Ovary (tissue), 9 donors: ENCODE results near the gene TMPRSS7. TPM values are rescaled to one million over a fixed set of nuclear protein-coding genes. Genes with fewer than 3 reads are reported as not detected.
A peak's percentile ranks its signal among the peaks of the same experiment; 100 is the strongest.

Experiments
- DNase-seq, 5 donors: peaks; one replicate each; pipeline ENCODE4 v3.0.0-alpha.2; 2019 to 2020
- H3K27ac ChIP-seq, 2 donors: fragments of 200-600 bp; one replicate each; pipeline versions ENCODE4 v1.5.1 to v1.8.0; 2019 to 2022
- H3K27me3 ChIP-seq: fragments of 200-600 bp; one replicate; pipeline ENCODE4 v1.8.0; 2022
- H3K36me3 ChIP-seq: fragments of 200-600 bp; sonication (generic); one replicate; pipeline ENCODE4 v1.5.1; 2019
- H3K4me1 ChIP-seq: one replicate; pipeline ENCODE4 v1.8.1; 2013; ENCODE audit warnings: mild to moderate bottlenecking, moderate library complexity; ENCODE audit not compliant: insufficient read depth
- H3K4me3 ChIP-seq: fragments of 200-600 bp; sonication (generic); one replicate; pipeline ENCODE4 v1.5.1; 2017
- H3K9me3 ChIP-seq, 2 donors: fragments of 200-600 bp in 1 of 2; sonication (generic) in 1 of 2; one replicate each; pipeline versions ENCODE4 v1.5.1 to v1.8.1; 2013 to 2019; ENCODE audit warnings: mild to moderate bottlenecking in 1 of 2, moderate library complexity in 1 of 2
- CTCF ChIP-seq, 3 donors: fragments of 450-650 bp in 2 of 3; fragments of 200-600 bp in 1 of 3; IDR thresholded peaks; one replicate each; pipeline versions ENCODE4 v1.5.1 to v1.8.0; 2016 to 2022; ENCODE audit warnings: antibody characterized with exemption in 3 of 3, mild to moderate bottlenecking in 1 of 3
- EP300 ChIP-seq: sonication (generic); formaldehyde crosslinking; IDR thresholded peaks from one replicate; pipeline ENCODE4 v1.6.1; 2017; ENCODE audit warnings: antibody characterized with exemption
- POLR2A ChIP-seq: fragments of 450-650 bp; IDR thresholded peaks from one replicate; pipeline ENCODE4 v1.6.1; 2017; ENCODE audit warnings: antibody characterized with exemption, mild to moderate bottlenecking, moderate library complexity
- WGBS, 3 donors: extraction: QIAGEN DNeasy Blood & Tissue Kit in 1 of 3; methylation state at CpG; one replicate each; pipeline versions ENCODE4 v1.1.5 to v1.1.7; 2013 to 2017; 5-methylcytosine and 5-hydroxymethylcytosine counted together
- intact Hi-C, 4 donors: fragments of 100-400 bp; cut with DNase I; formaldehyde crosslinking; loops; one replicate each; pipeline versions ENCODE4 v1.11.0 to v1.15.1; 2022 to 2023
- polyA plus RNA-seq, 2 donors: library from polyadenylated mRNA; stranded (reverse); fragments of 200-250 nt in 1 of 2; fragments of 350-450 nt in 1 of 2; fragmentation: Illumina TruSeq in 1 of 2; extraction: RNeasy Lipid Tissue Mini Kit (QIAGEN cat#74804) in 1 of 2; gene quantifications; one replicate each; pipeline ENCODE4 v1.2.3, GENCODE V29; 2013 to 2014
- total RNA-seq, 7 donors: library from RNA; depleted of rRNA in 2 of 7; stranded (reverse); fragments of >200 nt in 2 of 7; fragmentation: NEBNext Ultra II Directional in 3 of 7; extraction: Animal tissue kit (Norgen Biotek cat#: 25700) in 3 of 7; gene quantifications; one replicate each; pipeline versions ENCODE4 v1.1.0 to v1.2.4, GENCODE V29; 2016 to 2023
- donor health status: DM: no; HTN: no; CAD: no; lungs with moderate emphysema.
- donor health status: DM: no; HTN: no; CAD: no.
- donor health status: Bipolar disorder and iron deficiency.
- donor health status: DM: yes; HTN: yes; CAD: no.
- donor health status: DM: no; HTN: no; CAD: no.
- donor health status: DM: yes; HTN: yes; CAD: no.

The TMPRSS7 gene
- total and polyA plus RNA-seq, 9 donors = 0.34 TPM; not detected in 8

- Histone ChIP-seq H3K4me3 (peak within 1 kb of the TSS; percentile 30), H3K36me3 (no peaks in the 10 kb centered on the region), H3K27me3 (no peaks in the 10 kb centered on the region), H3K27ac (no peak within 1 kb of the TSS), H3K9me3 (no peaks in the 10 kb centered on the region), H3K4me1 (peaks cover 2% of the 10 kb centered on the region)
- TF ChIP-seq CTCF (IDR thresholded peaks at IDR 0.05) (no peak), EP300 (no peak), POLR2A (no peak)
- 1 to 5% (median 2%) methylated on average over 30 of the region's 30 CpGs for WGBS, 3 donors
- DNase-seq = peak in 3 of 5 donors; percentile 8 to 41 (median 27)
- intact Hi-C loops = no loop called here
Measured at GRCh38 chr3:111998636-111999483, 35.7 kb upstream of the TMPRSS7 start, which contains the start of gene TAGLN3. Gene TAGLN3 (plus strand): TSS chr3:111998922. CDS start chr3:111999423, 501 bp downstream.

GRCh38 chr3:111999484-112000324, 34.8 kb upstream of the TMPRSS7 start:
- no peak overlapping the region for H3K27ac ChIP-seq
- peak overlapping the region; percentile 30 for H3K4me3 ChIP-seq
- intact Hi-C loops = no loop called here
- no peak for TF ChIP-seq EP300
- no peak for TF ChIP-seq CTCF (IDR thresholded peaks at IDR 0.05)
- no peak for TF ChIP-seq POLR2A
- 29 to 37% (median 30%) methylated on average over 19 of the region's 19 CpGs for WGBS, 3 donors
- peaks cover 2% of the 10 kb centered on the region for H3K4me1 ChIP-seq
- no peaks in the 10 kb centered on the region for H3K36me3 ChIP-seq
- no peaks in the 10 kb centered on the region for H3K27me3 ChIP-seq
- no peaks in the 10 kb centered on the region for H3K9me3 ChIP-seq
- no peak for DNase-seq

- WGBS, 3 donors = 91 to 96% (median 91%) methylated on average over 5 of the region's 5 CpGs
- H3K9me3 ChIP-seq = no peaks in the 10 kb centered on the region
- H3K27ac ChIP-seq = no peak overlapping the region
- no peaks in the 10 kb centered on the region for H3K27me3 ChIP-seq
- H3K36me3 ChIP-seq = no peaks in the 10 kb centered on the region
- no peak overlapping the region for H3K4me3 ChIP-seq
- intact Hi-C loops = no loop called here
- H3K4me1 ChIP-seq = peaks cover 2% of the 10 kb centered on the region
- TF ChIP-seq CTCF (IDR thresholded peaks at IDR 0.05) (no peak), EP300 (no peak), POLR2A (no peak)
- no peak for DNase-seq
Measured at GRCh38 chr3:112000367-112000771, 34.2 kb upstream of the TMPRSS7 start.

GRCh38 chr3:112000966-112001365, 33.6 kb upstream of the TMPRSS7 start:
- H3K9me3 ChIP-seq = no peaks in the 10 kb centered on the region
- 79 to 92% (median 79%) methylated on average over 2 of the region's 2 CpGs for WGBS, 3 donors
- DNase-seq = no peak
- no peak for TF ChIP-seq POLR2A
- TF ChIP-seq EP300 = no peak
- no peak for TF ChIP-seq CTCF (IDR thresholded peaks at IDR 0.05)
- intact Hi-C loops = no loop called here
- no peaks in the 10 kb centered on the region for H3K36me3 ChIP-seq
- H3K4me3 ChIP-seq = no peak overlapping the region
- no peaks in the 10 kb centered on the region for H3K27me3 ChIP-seq
- no peak overlapping the region for H3K27ac ChIP-seq
- peaks cover 2% of the 10 kb centered on the region for H3K4me1 ChIP-seq
